ENCODE measurements around the gene ACOT11. TPM values are rescaled to one million over a fixed set of nuclear protein-coding genes. Genes with fewer than 3 reads are reported as not detected.

The ACOT11 gene
- total RNA-seq, 1 donor from 2014 or later, result 0.51 TPM

- H3K4me1 Mint-ChIP-seq, result peaks cover 30% of the 10 kb centered on the region
- H4K20me1 ChIP-seq (ENCODE audit: low read depth), result no peaks in the 10 kb centered on the region
- no peak for DNase-seq (ENCODE audit: low spot score)
- peaks cover 9% of the 10 kb centered on the region for H3K4me1 ChIP-seq
- no peak for TF ChIP-seq CTCF (IDR thresholded peaks at IDR 0.05)
- TF ChIP-seq EZH2phosphoT487 (IDR thresholded peaks at IDR 0.05), result no peak
- TF ChIP-seq EZH2 (IDR thresholded peaks at IDR 0.05), result no peak
- H3K27ac ChIP-seq, result no peak overlapping the region
- H3K9ac ChIP-seq, result no peak overlapping the region
- H3K4me3 Mint-ChIP-seq, result no peak overlapping the region
- H2AFZ ChIP-seq (replicated peaks), result no peak overlapping the region
- H3K27me3 Mint-ChIP-seq (ENCODE audit: insufficient read depth, low read depth), result peaks cover 13% of the 10 kb centered on the region
- no peaks in the 10 kb centered on the region for H3K9me3 ChIP-seq (ENCODE audit: low read depth)
- H3K4me3 ChIP-seq, result no peak overlapping the region
- H3K36me3 Mint-ChIP-seq, result no peaks in the 10 kb centered on the region
- H3K27me3 ChIP-seq, result no peaks in the 10 kb centered on the region
- no peak overlapping the region for H3K4me2 ChIP-seq
- no peaks in the 10 kb centered on the region for H3K36me3 ChIP-seq
- no peaks in the 10 kb centered on the region for H3K9me3 Mint-ChIP-seq
- peaks cover 8% of the 10 kb centered on the region for H3F3A ChIP-seq (ENCODE audit: low read depth)
- H3K79me2 ChIP-seq (ENCODE audit: low read depth), result no peaks in the 10 kb centered on the region
- H3K27ac Mint-ChIP-seq, result no peak overlapping the region
Measured at GRCh38 chr1:54606096-54606989, 58.3 kb downstream of the ACOT11 start.

- no peak overlapping the region for H3K4me2 ChIP-seq
- no peaks in the 10 kb centered on the region for H3K79me2 ChIP-seq (ENCODE audit: low read depth)
- H3K9me3 Mint-ChIP-seq, result no peaks in the 10 kb centered on the region
- peaks cover 29% of the 10 kb centered on the region for H3K4me1 Mint-ChIP-seq
- no peaks in the 10 kb centered on the region for H3K9me3 ChIP-seq (ENCODE audit: low read depth)
- TF ChIP-seq EZH2phosphoT487 (IDR thresholded peaks at IDR 0.05), result no peak
- no peak for TF ChIP-seq EZH2 (IDR thresholded peaks at IDR 0.05)
- TF ChIP-seq CTCF (IDR thresholded peaks at IDR 0.05), result no peak
- H3K36me3 ChIP-seq, result no peaks in the 10 kb centered on the region
- no peak overlapping the region for H2AFZ ChIP-seq (replicated peaks)
- H3K4me3 Mint-ChIP-seq, result no peak overlapping the region
- no peak overlapping the region for H3K27ac ChIP-seq
- DNase-seq (ENCODE audit: low spot score), result no peak
- H3K27me3 ChIP-seq, result no peaks in the 10 kb centered on the region
- no peak overlapping the region for H3K27ac Mint-ChIP-seq
- peaks cover 8% of the 10 kb centered on the region for H3F3A ChIP-seq (ENCODE audit: low read depth)
- H3K4me1 ChIP-seq, result peaks cover 13% of the 10 kb centered on the region
- H3K27me3 Mint-ChIP-seq (ENCODE audit: insufficient read depth, low read depth), result peaks cover 13% of the 10 kb centered on the region
- H3K36me3 Mint-ChIP-seq, result no peaks in the 10 kb centered on the region
- no peak overlapping the region for H3K4me3 ChIP-seq
- no peak overlapping the region for H3K9ac ChIP-seq
- no peaks in the 10 kb centered on the region for H4K20me1 ChIP-seq (ENCODE audit: low read depth)
Measured at GRCh38 chr1:54606990-54607325, 58.9 kb downstream of the ACOT11 start.

GRCh38 chr1:54607821-54608565 is 60.0 kb downstream of the ACOT11 start:
- peak overlapping the region; percentile 73 for H3K27ac Mint-ChIP-seq
- no peak for DNase-seq (ENCODE audit: low spot score)
- peaks cover 22% of the 10 kb centered on the region for H3K4me1 Mint-ChIP-seq
- Histone ChIP-seq H3K27ac (no peak overlapping the region), H3F3A (ENCODE audit: low read depth) (peaks cover 8% of the 10 kb centered on the region), H4K20me1 (ENCODE audit: low read depth) (no peaks in the 10 kb centered on the region), H3K27me3 (no peaks in the 10 kb centered on the region), H3K79me2 (ENCODE audit: low read depth) (no peaks in the 10 kb centered on the region), H3K4me3 (no peak overlapping the region), H3K9me3 (ENCODE audit: low read depth) (no peaks in the 10 kb centered on the region), H3K4me1 (peaks cover 13% of the 10 kb centered on the region), H3K4me2 (no peak overlapping the region), H2AFZ (replicated peaks) (no peak overlapping the region), H3K9ac (no peak overlapping the region), H3K36me3 (no peaks in the 10 kb centered on the region)
- TF ChIP-seq EZH2 (IDR thresholded peaks at IDR 0.05) (no peak), CTCF (IDR thresholded peaks at IDR 0.05) (no peak), EZH2phosphoT487 (IDR thresholded peaks at IDR 0.05) (no peak)
- H3K4me3 Mint-ChIP-seq, result no peak overlapping the region
- no peaks in the 10 kb centered on the region for H3K36me3 Mint-ChIP-seq
- H3K9me3 Mint-ChIP-seq, result no peaks in the 10 kb centered on the region
- H3K27me3 Mint-ChIP-seq (ENCODE audit: insufficient read depth, low read depth), result peaks cover 13% of the 10 kb centered on the region

Data from neural progenitor cell (in vitro differentiated cells).